Middle frontal gyrus (tissue), 1 donor: ENCODE results near the gene PYY.

ENCODE experiments used
- DNase-seq: peaks from one replicate; pipeline ENCODE4 v3.0.0-alpha.2; 2015; ENCODE audit warnings: low spot score; ENCODE audit errors: extremely low spot score

Gene PYY

GRCh38 chr17:43916385-43916784 lies 37.4 kb downstream of the PYY start:
- DNase-seq = no peak

GRCh38 chr17:43915559-43915958 lies 38.2 kb downstream of the PYY start:
- DNase-seq = no peak

GRCh38 chr17:43914451-43914850 lies 39.3 kb downstream of the PYY start:
- DNase-seq = no peak

- no peak for DNase-seq
These were observed 40.2 kb downstream of the PYY start for GRCh38 chr17:43913584-43913983.

GRCh38 chr17:43912635-43913304 lies 41.0 kb downstream of the PYY start:
- no peak for DNase-seq

- no peak for DNase-seq
These were observed 41.8 kb downstream of the PYY start for GRCh38 chr17:43911904-43912303.

GRCh38 chr17:43909537-43910231 lies 44.1 kb downstream of the PYY start:
- no peak for DNase-seq

- DNase-seq = peak; percentile 87
These were observed 45.6 kb downstream of the PYY start for GRCh38 chr17:43907998-43908721.

GRCh38 chr17:43907425-43907981 lies 46.2 kb downstream of the PYY start, which contains the start of gene MPP2:
TSS of gene MPP2 (minus strand) at chr17:43907536. CDS start at chr17:43904460, 3,076 bp downstream.
- peak; percentile 73 for DNase-seq

GRCh38 chr17:43906951-43907424 lies 46.8 kb downstream of the PYY start:
- no peak for DNase-seq

GRCh38 chr17:43905985-43906852 lies 47.5 kb downstream of the PYY start:
- peak; percentile 78 for DNase-seq

GRCh38 chr17:43905400-43905984 lies 48.2 kb downstream of the PYY start:
- no peak for DNase-seq
